K562 (cell line): ENCODE data around the gene ITM2B. TPM values are rescaled to one million over a fixed set of nuclear protein-coding genes. Genes with fewer than 3 reads are reported as not detected.

Source experiments
- ATAC-seq: fragments of 200-7000 bp; cut with Tn5 transposase; 3 replicates; pipeline ENCODE4 v1.9.1; 2020; ENCODE audit warnings: moderate library complexity
- BruUV-seq: library from RNA; stranded (reverse); fragments of 400-500 nt; replicated peaks from 2 replicates; lab custom pipeline; 2021; lab: Mats Ljungman, UMichigan
- CTCF ChIA-PET: fragments of 300-600 bp; formaldehyde crosslinking; extraction: SDS; loops from one replicate; lab custom pipeline; 2021; ENCODE audit warnings: low intra/inter-chr PET ratio; lab: Yijun Ruan, JAX
- POLR2A ChIA-PET: fragments of 300-600, 350-650 bp; sonication (Branson Sonifier 250); formaldehyde crosslinking; extraction: SDS; loops from one replicate; lab custom pipeline; 2021; ENCODE audit warnings: antibody characterized with exemption, inconsistent platforms; lab: Yijun Ruan, JAX
- DNase-seq, 4 experiments: peaks; one replicate each; pipeline versions ENCODE4 v3.0.0 to v3.0.0-alpha.2; 2011 to 2018; ENCODE audit warnings: low spot score in 3 of 4, mixed read lengths in 3 of 4; ENCODE audit errors: extremely low read depth in 1 of 4
- FAIRE-seq: peaks from 2 replicates; lab custom pipeline; 2011; peaks lifted over from hg19 to GRCh38; lab: Jason Lieb, UNC
- H2AFZ ChIP-seq: 2 replicates; pipeline ENCODE4 v1.6.0; 2011; ENCODE audit warnings: low read depth, low read length, control low read depth, inconsistent platforms
- H3K27ac ChIP-seq: fragments of 200-600 bp; 3 replicates; pipeline ENCODE4 v1.8.0; 2011; ENCODE audit warnings: low read depth, mild to moderate bottlenecking, control low read depth, inconsistent platforms, low read length, moderate library complexity, mixed read lengths; ENCODE audit errors: extremely low read depth
- H3K27me3 ChIP-seq, 2 experiments: fragments of 300-600 bp in 1 of 2; 2 replicates in 1 of 2; 3 replicates in 1 of 2; pipeline versions ENCODE4 v1.6.0 to v1.8.0; 2011; ENCODE audit warnings: inconsistent platforms in 2 of 2, low read length in 2 of 2, mild to moderate bottlenecking in 1 of 2, mixed read lengths in 1 of 2, moderate library complexity in 1 of 2; ENCODE audit not compliant: control insufficient read depth in 2 of 2, insufficient read depth in 2 of 2
- H3K36me3 ChIP-seq: fragments of 300-600 bp; 3 replicates; pipeline ENCODE4 v1.8.0; 2011; ENCODE audit warnings: mild to moderate bottlenecking, low read length, inconsistent platforms; ENCODE audit not compliant: control insufficient read depth, insufficient read depth
- H3K4me1 ChIP-seq, 2 experiments: fragments of 200-600 bp in 1 of 2; replicated peaks in 1 of 2; 2 replicates in 1 of 2; 3 replicates in 1 of 2; pipeline versions ENCODE4 v1.5.1 to v1.8.0; 2011; ENCODE audit warnings: inconsistent platforms in 2 of 2, low read length in 2 of 2, mild to moderate bottlenecking in 1 of 2, mixed read lengths in 1 of 2, moderate library complexity in 1 of 2; ENCODE audit not compliant: control insufficient read depth in 2 of 2, insufficient read depth in 2 of 2
- H3K4me2 ChIP-seq: 2 replicates; pipeline ENCODE4 v1.6.1; 2011; ENCODE audit warnings: low read length, control low read depth, inconsistent platforms, mixed read lengths; ENCODE audit not compliant: insufficient read depth
- H3K4me3 ChIP-seq: fragments of 200-600 bp; sonication (generic), shearing (Covaris generic); 2 replicates; pipeline ENCODE4 v1.5.1; 2016; ENCODE audit warnings: control low read depth, inconsistent platforms
- H3K79me2 ChIP-seq: fragments of 200-600 bp; 3 replicates; pipeline ENCODE4 v1.8.0; 2011; ENCODE audit warnings: low read length, inconsistent platforms; ENCODE audit not compliant: control insufficient read depth, insufficient read depth
- H3K9ac ChIP-seq, 2 experiments: 2 replicates each; pipeline versions ENCODE4 v1.6.0 to v1.6.1; 2011; ENCODE audit warnings: low read depth in 2 of 2, low read length in 2 of 2, control low read depth in 1 of 2, inconsistent platforms in 1 of 2, mild to moderate bottlenecking in 1 of 2, mixed read lengths in 1 of 2; ENCODE audit not compliant: insufficient read depth in 1 of 2
- H3K9me1 ChIP-seq: one replicate; pipeline ENCODE4 v1.6.0; 2011; ENCODE audit warnings: inconsistent platforms, mild to moderate bottlenecking, low read length, moderate library complexity; ENCODE audit not compliant: control insufficient read depth, insufficient read depth
- H3K9me3 ChIP-seq: replicated peaks from 2 replicates; pipeline ENCODE4 v1.5.1; 2011; ENCODE audit warnings: low read depth, low read length, inconsistent platforms; ENCODE audit not compliant: control insufficient read depth, insufficient read depth
- H4K20me1 ChIP-seq: replicated peaks from 2 replicates; pipeline ENCODE4 v1.6.1; 2011; ENCODE audit warnings: low read length, inconsistent platforms, mixed read lengths; ENCODE audit not compliant: control insufficient read depth, insufficient read depth
- CUX1 ChIP-seq: fragments of 200-800 bp; sonication (Bioruptor generic); IDR thresholded peaks from 2 replicates; pipeline ENCODE4 v1.6.1; 2016; ENCODE audit warnings: missing genetic modification characterization, missing compliant biosample characterization
- RBM15 ChIP-seq: fragments of 200-400 bp; formaldehyde crosslinking; IDR thresholded peaks from 2 replicates; pipeline ENCODE4 v1.6.1; 2018; ENCODE audit warnings: mild to moderate bottlenecking, low read length, moderate library complexity; ENCODE audit not compliant: insufficient read depth
- WGBS: fragments of 100-300 bp; shearing (Covaris generic); methylation state at CpG from one replicate; pipeline ENCODE4 v1.1.6; 2016; ENCODE audit warnings: low coverage, mixed read lengths; ENCODE audit not compliant: insufficient coverage; ENCODE audit errors: missing lambda C conversion rate; 5-methylcytosine and 5-hydroxymethylcytosine counted together
- in situ Hi-C: fragments of 300-500 bp; cut with MboI; formaldehyde crosslinking; loops from 4 replicates; pipeline ENCODE4 v1.15.0; 2018; ENCODE audit warnings: inconsistent platforms, mixed read lengths
- intact Hi-C: fragments of 100-400 bp; cut with micrococcal nuclease; formaldehyde crosslinking; loops from 2 replicates; pipeline ENCODE4 v1.14.2; 2022
- polyA plus RNA-seq, 8 experiments: library from polyadenylated mRNA; depleted of rRNA in 4 of 8; stranded (reverse) in 5 of 8; unstranded in 3 of 8; fragments of >200 nt; fragmentation: Nextera tagmentation in 2 of 8; fragmentation: Illumina TruSeq in 1 of 8; extraction: Ambion mirVana in 2 of 8; extraction: Trizol in 1 of 8; gene quantifications; 2 replicates each; pipeline versions ENCODE4 v1.2.1 to v1.2.3, GENCODE V29; 2011 to 2014; ENCODE audit warnings: inconsistent platforms in 1 of 8, missing spikeins in 1 of 8
- total RNA-seq, 7 experiments: library from RNA; depleted of rRNA in 6 of 7; stranded (reverse); fragments of >200 nt in 6 of 7; fragmentation: Illumina TruSeq in 2 of 7; extraction: Trizol in 2 of 7; gene quantifications; 2 replicates each; pipeline versions ENCODE4 v1.2.1 to v1.2.3, GENCODE V29; 2011 to 2021; ENCODE audit warnings: low replicate concordance in 1 of 7

Gene ITM2B
- total and polyA plus RNA-seq, 9 of the 15 experiments (the other 6 are each of a cell fraction or from before 2014, with no cell fraction given), result 22.0 to 83.8 (median 45.0) TPM

GRCh38 chr13:48255090-48255489 lies 22.1 kb downstream of the ITM2B start:
- ATAC-seq (no peak), DNase-seq (no peak), FAIRE-seq (no peak)
- intact Hi-C loops, result no loop called here
- Histone ChIP-seq H3K9ac (no peak overlapping the region), H3K36me3 (peaks cover 40% of the 10 kb centered on the region), H4K20me1 (no peaks in the 10 kb centered on the region), H3K4me2 (no peak overlapping the region), H3K9me1 (no peaks in the 10 kb centered on the region), H2AFZ (no peak overlapping the region), H3K27ac (no peak overlapping the region), H3K4me1 (no peaks in the 10 kb centered on the region), H3K27me3 (no peaks in the 10 kb centered on the region), H3K79me2 (no peaks in the 10 kb centered on the region), H3K4me3 (no peak overlapping the region), H3K9me3 (no peaks in the 10 kb centered on the region)
- POLR2A ChIA-PET, result interaction anchor here (1.0 kb wide), 1 partner anchor 10 kb away, joined by 3 read pairs; no protein-coding TSS in a partner anchor
- CTCF ChIA-PET, result no interaction called here
- TF ChIP-seq CUX1 (CRISPR knock-in tag), result no peak
- no peak for TF ChIP-seq RBM15
- 100% methylated on average over 2 of the region's 13 CpGs for WGBS
- in situ Hi-C loops, result no loop called here
- BruUV-seq, result no TSS peak
